ENCODE results near the gene PSG2. TPM values are rescaled to one million over a fixed set of nuclear protein-coding genes. Genes with fewer than 3 reads are reported as not detected.
"Not testable (repeated sequence)": the region's sequence is repeated elsewhere in the genome, so short reads cannot be mapped to it uniquely, and the experiment has no call there.

Gene PSG2
- total RNA-seq (not detected), total RNA-seq (0 reads per million in 29 experiments)
- total RNA-seq (2013): not detected

DNA sequence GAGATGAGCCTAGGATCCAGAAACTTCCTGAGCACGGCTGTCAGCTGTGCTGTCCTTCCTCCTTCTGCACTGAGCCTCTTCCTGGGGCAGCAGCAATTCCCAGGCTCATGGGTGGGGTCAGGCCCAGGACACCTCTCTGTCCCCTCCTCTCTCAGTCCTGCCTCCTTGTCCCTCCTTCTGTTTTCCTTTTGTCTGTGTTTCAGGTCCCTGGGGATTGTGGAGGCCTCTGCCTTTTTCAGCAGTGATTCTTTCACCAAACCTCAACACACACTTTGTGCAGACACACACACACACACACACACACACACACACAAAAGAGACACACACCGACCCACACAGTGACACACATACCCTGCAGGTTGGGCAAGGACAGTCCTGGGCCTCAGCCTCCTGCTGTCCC, at the start of gene PSG2:
TSS of gene PSG2 (minus strand) at position 101 of the 400 bp plus-strand sequence. CDS start 132 bp downstream, outside the sequence.
- H3K4me1 ChIP-seq (ENCODE audit: control insufficient read depth in 1 of 2, extremely low read depth in 1 of 2, insufficient read depth in 2 of 2, low read length in 2 of 2); H3K4me3 Mint-ChIP-seq; H3K36me3 ChIP-seq (ENCODE audit: control insufficient read depth in 2 of 2, extremely low read depth in 1 of 2, insufficient read depth in 1 of 2, low read length in 1 of 2); H3K27ac Mint-ChIP-seq; H3K27me3 ChIP-seq (replicated peaks in 1 of 2; ENCODE audit: control insufficient read depth in 2 of 2, extremely low read depth in 1 of 2, insufficient read depth in 2 of 2, low read length in 1 of 2); H3K9me3 Mint-ChIP-seq; DNase-seq; CTCF ChIA-PET; POLR2A ChIA-PET; ATAC-seq (replicated peaks in 1 of 4); H3K4me3 ChIP-seq (ENCODE audit: control insufficient read depth in 1 of 2, extremely low read depth in 1 of 2, low read length in 1 of 2); H3K36me3 Mint-ChIP-seq; H3K27ac ChIP-seq (ENCODE audit: low read length); H3K4me1 Mint-ChIP-seq; H3K9me3 ChIP-seq: not testable (repeated sequence)
- WGBS (ENCODE audit: insufficient coverage): 33% methylated on average over 1 of the region's 2 CpGs
- peaks cover 24 to 34% of the 10 kb centered on the region in 2 donors for H3K27me3 Mint-ChIP-seq

DNA sequence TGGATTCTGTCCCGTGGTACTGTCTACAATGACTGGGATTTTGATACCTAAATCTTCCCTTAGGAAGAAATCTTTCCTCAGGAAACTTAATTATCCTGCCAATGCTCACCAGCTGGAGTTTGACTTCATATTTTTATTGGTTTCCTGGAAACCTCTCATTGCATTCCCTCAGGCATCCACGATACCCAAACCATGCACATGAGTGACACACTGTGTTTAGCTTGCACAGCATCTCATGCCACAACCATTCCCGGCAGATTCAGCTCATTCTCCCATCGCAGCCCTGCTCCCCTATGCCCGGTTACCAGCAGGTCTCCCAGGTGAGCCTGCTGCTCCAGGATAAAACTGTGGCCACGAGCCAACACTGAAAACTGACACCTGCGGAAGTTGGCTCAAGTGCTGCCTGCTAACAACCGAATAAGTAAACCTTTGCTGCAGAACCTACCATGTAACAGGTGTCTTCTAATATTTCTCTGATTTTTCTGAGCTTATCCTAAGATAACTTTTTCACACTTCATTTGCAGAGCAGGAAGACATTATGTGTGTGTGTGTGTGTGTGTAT, 48.9 kb upstream of the PSG2 start:
- POLR2A ChIA-PET, H3K4me1 Mint-ChIP-seq: not testable (repeated sequence)

DNA sequence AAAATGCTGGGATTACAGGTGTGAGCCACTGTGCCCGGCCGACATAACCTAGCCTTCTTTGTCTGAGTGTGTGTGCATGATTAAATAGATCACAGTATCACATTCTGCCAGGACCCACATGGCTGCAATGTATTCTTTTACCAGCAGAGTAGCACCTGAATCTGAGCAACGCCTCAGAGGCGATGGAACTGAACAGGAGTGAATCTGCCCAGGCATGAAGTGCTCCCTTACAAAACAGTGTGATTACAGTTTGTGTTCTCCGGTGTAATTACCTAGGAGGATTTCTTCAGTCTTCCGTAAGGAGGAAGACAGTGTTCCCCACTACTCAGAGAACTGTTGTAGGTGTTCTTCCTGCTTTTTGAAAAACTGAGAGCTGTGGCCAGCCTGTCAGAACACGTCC, 46.7 kb upstream of the PSG2 start:
- ATAC-seq (replicated peaks in 1 of 4); H3K9me3 Mint-ChIP-seq; POLR2A ChIA-PET; H3K36me3 ChIP-seq (ENCODE audit: control insufficient read depth in 2 of 2, extremely low read depth in 1 of 2, insufficient read depth in 1 of 2, low read length in 1 of 2); H3K4me1 Mint-ChIP-seq; H3K9me3 ChIP-seq; H3K36me3 Mint-ChIP-seq; H3K4me3 Mint-ChIP-seq; H3K4me3 ChIP-seq (ENCODE audit: control insufficient read depth in 1 of 2, extremely low read depth in 1 of 2, low read length in 1 of 2); H3K27ac Mint-ChIP-seq; DNase-seq; H3K27ac ChIP-seq (ENCODE audit: low read length); CTCF ChIA-PET; H3K27me3 ChIP-seq (replicated peaks in 1 of 2; ENCODE audit: control insufficient read depth in 2 of 2, extremely low read depth in 1 of 2, insufficient read depth in 2 of 2, low read length in 1 of 2); H3K4me1 ChIP-seq (ENCODE audit: control insufficient read depth in 1 of 2, extremely low read depth in 1 of 2, insufficient read depth in 2 of 2, low read length in 2 of 2): not testable (repeated sequence)
- 83% methylated on average over 3 of the region's 7 CpGs for WGBS (ENCODE audit: insufficient coverage)
- peaks cover 5 to 17% of the 10 kb centered on the region in 2 donors for H3K27me3 Mint-ChIP-seq

More for the DNA sequence above, 48.9 kb upstream of the PSG2 start:
- H3K27me3 ChIP-seq (replicated peaks in 1 of 2; ENCODE audit: control insufficient read depth in 2 of 2, extremely low read depth in 1 of 2, insufficient read depth in 2 of 2, low read length in 1 of 2); H3K4me3 Mint-ChIP-seq; ATAC-seq (replicated peaks in 1 of 4); CTCF ChIA-PET; H3K27ac Mint-ChIP-seq; H3K9me3 Mint-ChIP-seq; DNase-seq; H3K27ac ChIP-seq (ENCODE audit: low read length); H3K36me3 ChIP-seq (ENCODE audit: control insufficient read depth in 2 of 2, extremely low read depth in 1 of 2, insufficient read depth in 1 of 2, low read length in 1 of 2); H3K36me3 Mint-ChIP-seq; H3K4me1 ChIP-seq (ENCODE audit: control insufficient read depth in 1 of 2, extremely low read depth in 1 of 2, insufficient read depth in 2 of 2, low read length in 2 of 2); H3K4me3 ChIP-seq (ENCODE audit: control insufficient read depth in 1 of 2, extremely low read depth in 1 of 2, low read length in 1 of 2); H3K9me3 ChIP-seq: not testable (repeated sequence)
- 82% methylated on average over 4 of the region's 8 CpGs for WGBS (ENCODE audit: insufficient coverage)
- peaks cover 5 to 14% of the 10 kb centered on the region in 2 donors for H3K27me3 Mint-ChIP-seq

DNA sequence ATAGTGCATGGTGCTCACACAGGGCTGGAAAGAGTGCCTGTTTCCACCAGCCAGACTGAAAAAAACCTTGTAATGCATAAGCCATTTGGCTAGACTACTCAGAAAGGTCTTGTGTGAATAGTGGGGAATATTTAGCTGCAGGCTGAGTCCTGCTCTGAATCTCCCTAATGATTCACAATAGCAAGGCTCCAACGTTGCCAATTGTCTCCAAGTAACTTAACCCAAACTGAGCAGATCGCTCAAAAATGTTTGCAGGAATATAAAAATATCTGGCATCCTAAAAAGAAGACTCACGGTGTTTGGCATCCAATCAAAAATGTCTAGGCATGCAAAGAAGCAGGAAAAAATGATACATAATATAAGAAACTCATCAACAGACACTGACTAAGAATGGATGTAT, 44.8 kb upstream of the PSG2 start:
- ATAC-seq (replicated peaks in 1 of 4); H3K36me3 Mint-ChIP-seq; H3K4me3 ChIP-seq (ENCODE audit: control insufficient read depth in 1 of 2, extremely low read depth in 1 of 2, low read length in 1 of 2); H3K9me3 ChIP-seq; H3K27ac Mint-ChIP-seq; H3K27ac ChIP-seq (ENCODE audit: low read length); H3K36me3 ChIP-seq (ENCODE audit: control insufficient read depth in 2 of 2, extremely low read depth in 1 of 2, insufficient read depth in 1 of 2, low read length in 1 of 2); H3K27me3 ChIP-seq (replicated peaks in 1 of 2; ENCODE audit: control insufficient read depth in 2 of 2, extremely low read depth in 1 of 2, insufficient read depth in 2 of 2, low read length in 1 of 2); H3K9me3 Mint-ChIP-seq; DNase-seq; H3K4me1 ChIP-seq (ENCODE audit: control insufficient read depth in 1 of 2, extremely low read depth in 1 of 2, insufficient read depth in 2 of 2, low read length in 2 of 2); H3K4me1 Mint-ChIP-seq; CTCF ChIA-PET; POLR2A ChIA-PET; H3K4me3 Mint-ChIP-seq: not testable (repeated sequence)
- H3K27me3 Mint-ChIP-seq: peaks cover 1 to 14% of the 10 kb centered on the region in 2 donors
- no CpG with 5 or more reads among the region's 3 CpGs for WGBS (ENCODE audit: insufficient coverage)

DNA sequence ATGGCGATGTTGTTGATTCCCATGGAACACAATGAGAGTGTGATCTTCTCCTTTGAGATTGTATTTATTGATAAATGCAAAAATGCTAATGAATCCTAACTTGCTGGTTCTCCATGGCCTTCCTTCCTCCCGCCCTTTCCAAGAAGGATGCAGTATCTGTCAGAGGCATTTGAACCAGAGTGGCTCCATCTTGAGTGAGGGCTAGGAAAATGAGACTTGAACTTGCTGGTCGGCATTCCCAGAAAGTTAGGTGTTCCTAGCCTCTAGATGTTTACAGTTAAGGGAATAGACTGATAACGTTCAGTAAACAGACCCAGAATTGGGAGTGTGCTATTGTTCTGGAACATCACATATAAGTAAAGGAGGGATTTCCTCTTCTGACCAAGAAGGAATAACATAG, 44.2 kb upstream of the PSG2 start:
- H3K4me3 ChIP-seq (ENCODE audit: control insufficient read depth in 1 of 2, extremely low read depth in 1 of 2, low read length in 1 of 2): no peak overlapping the region
- H3K9me3 ChIP-seq: no peaks in the 10 kb centered on the region
- H3K9me3 Mint-ChIP-seq: peaks cover 0 to 3% (median 0%) of the 10 kb centered on the region in 3 donors
- no peaks in the 10 kb centered on the region for H3K27me3 ChIP-seq (replicated peaks in 1 of 2; ENCODE audit: control insufficient read depth in 2 of 2, extremely low read depth in 1 of 2, insufficient read depth in 2 of 2, low read length in 1 of 2)
- POLR2A ChIA-PET: no interaction called here
- no peak overlapping the region for H3K27ac Mint-ChIP-seq
- no peaks in the 10 kb centered on the region for H3K36me3 ChIP-seq (ENCODE audit: control insufficient read depth in 2 of 2, extremely low read depth in 1 of 2, insufficient read depth in 1 of 2, low read length in 1 of 2)
- CTCF ChIA-PET: no interaction called here
- DNase-seq (no peak), ATAC-seq (replicated peaks in 1 of 4) (no peak)
- no peak overlapping the region for H3K4me3 Mint-ChIP-seq
- H3K4me1 Mint-ChIP-seq: no peaks in the 10 kb centered on the region
- 83% methylated on average over 1 of the region's 4 CpGs for WGBS (ENCODE audit: insufficient coverage)
- H3K27ac ChIP-seq (ENCODE audit: low read length): no peak overlapping the region
- H3K36me3 Mint-ChIP-seq: no peaks in the 10 kb centered on the region
- peaks cover 3 to 20% of the 10 kb centered on the region in 2 donors for H3K27me3 Mint-ChIP-seq
- H3K4me1 ChIP-seq (ENCODE audit: control insufficient read depth in 1 of 2, extremely low read depth in 1 of 2, insufficient read depth in 2 of 2, low read length in 2 of 2): no peaks in the 10 kb centered on the region

DNA sequence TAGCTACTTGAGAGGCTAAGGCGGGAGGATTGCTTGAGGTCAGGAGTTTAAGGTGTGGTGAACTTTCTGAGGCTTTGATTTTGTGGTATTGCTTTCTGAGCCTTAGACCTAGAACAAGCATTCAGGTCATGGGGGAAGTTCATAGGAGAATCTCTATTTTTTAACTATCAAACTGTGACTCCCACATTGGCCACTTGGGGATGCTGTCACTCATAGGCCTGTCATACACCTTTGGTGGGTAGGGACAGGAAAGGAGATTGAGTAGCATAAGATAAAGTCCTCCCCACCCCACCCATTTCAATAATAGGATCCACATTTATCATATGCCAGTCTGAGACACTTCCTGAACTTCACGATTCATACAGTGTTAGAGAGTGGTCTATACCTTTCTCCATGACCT, 41.9 kb upstream of the PSG2 start:
- no peak for DNase-seq
- ChIA-PET CTCF (no interaction called here), POLR2A (no interaction called here)
- no CpG with 5 or more reads among the region's 2 CpGs for WGBS (ENCODE audit: insufficient coverage)
- Mint-ChIP-seq H3K4me1 (no peaks in the 10 kb centered on the region), H3K9me3 (peaks cover 0 to 3% (median 0%) of the 10 kb centered on the region in 3 donors), H3K4me3 (no peak overlapping the region), H3K27ac (no peak overlapping the region), H3K36me3 (no peaks in the 10 kb centered on the region), H3K27me3 (peaks cover 3 to 27% of the 10 kb centered on the region in 2 donors)
- Histone ChIP-seq H3K36me3 (ENCODE audit: control insufficient read depth in 2 of 2, extremely low read depth in 1 of 2, insufficient read depth in 1 of 2, low read length in 1 of 2) (no peaks in the 10 kb centered on the region), H3K9me3 (no peaks in the 10 kb centered on the region), H3K4me3 (ENCODE audit: control insufficient read depth in 1 of 2, extremely low read depth in 1 of 2, low read length in 1 of 2) (no peak overlapping the region), H3K27me3 (replicated peaks in 1 of 2; ENCODE audit: control insufficient read depth in 2 of 2, extremely low read depth in 1 of 2, insufficient read depth in 2 of 2, low read length in 1 of 2) (no peaks in the 10 kb centered on the region), H3K27ac (ENCODE audit: low read length) (no peak overlapping the region), H3K4me1 (ENCODE audit: control insufficient read depth in 1 of 2, extremely low read depth in 1 of 2, insufficient read depth in 2 of 2, low read length in 2 of 2) (no peaks in the 10 kb centered on the region)
- no peak for ATAC-seq (replicated peaks in 1 of 4)
